ENCODE data around the gene LILRA2. TPM values are rescaled to one million over a fixed set of nuclear protein-coding genes. Genes with fewer than 3 reads are reported as not detected.
"Not testable (repeated sequence)": the region's sequence is repeated elsewhere in the genome, so short reads cannot be mapped to it uniquely, and the experiment has no call there.

Gene LILRA2
- total RNA-seq, 2 donors from 2014 or later = 1.8 TPM; not detected in 1

DNA sequence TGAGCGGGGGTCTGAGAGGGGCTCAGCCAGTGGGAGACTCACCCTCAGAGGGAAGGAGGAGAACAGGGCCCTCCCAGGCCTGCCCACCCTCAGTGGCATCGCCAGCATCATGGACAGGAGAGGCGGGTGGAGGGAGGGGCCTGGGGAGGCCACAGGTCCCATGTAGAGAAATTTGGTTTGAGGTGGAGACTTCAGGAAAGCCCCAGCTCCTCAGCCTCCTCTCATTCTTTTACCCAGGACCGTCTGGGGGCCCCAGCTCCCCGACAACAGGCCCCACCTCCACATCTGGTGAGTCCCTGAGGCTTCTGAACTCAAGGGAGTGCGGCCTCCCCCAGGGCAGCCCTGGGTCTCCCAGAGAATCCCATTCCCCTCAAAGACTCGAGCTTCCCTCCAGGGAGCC, 59.8 kb downstream of the LILRA2 start:
- TF ChIP-seq, protein P1, sequence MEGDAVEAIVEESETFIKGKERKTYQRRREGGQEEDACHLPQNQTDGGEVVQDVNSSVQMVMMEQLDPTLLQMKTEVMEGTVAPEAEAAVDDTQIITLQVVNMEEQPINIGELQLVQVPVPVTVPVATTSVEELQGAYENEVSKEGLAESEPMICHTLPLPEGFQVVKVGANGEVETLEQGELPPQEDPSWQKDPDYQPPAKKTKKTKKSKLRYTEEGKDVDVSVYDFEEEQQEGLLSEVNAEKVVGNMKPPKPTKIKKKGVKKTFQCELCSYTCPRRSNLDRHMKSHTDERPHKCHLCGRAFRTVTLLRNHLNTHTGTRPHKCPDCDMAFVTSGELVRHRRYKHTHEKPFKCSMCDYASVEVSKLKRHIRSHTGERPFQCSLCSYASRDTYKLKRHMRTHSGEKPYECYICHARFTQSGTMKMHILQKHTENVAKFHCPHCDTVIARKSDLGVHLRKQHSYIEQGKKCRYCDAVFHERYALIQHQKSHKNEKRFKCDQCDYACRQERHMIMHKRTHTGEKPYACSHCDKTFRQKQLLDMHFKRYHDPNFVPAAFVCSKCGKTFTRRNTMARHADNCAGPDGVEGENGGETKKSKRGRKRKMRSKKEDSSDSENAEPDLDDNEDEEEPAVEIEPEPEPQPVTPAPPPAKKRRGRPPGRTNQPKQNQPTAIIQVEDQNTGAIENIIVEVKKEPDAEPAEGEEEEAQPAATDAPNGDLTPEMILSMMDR (IDR thresholded peaks at IDR 0.05) = no peak
- no peaks in the 10 kb centered on the region for H3K27me3 ChIP-seq
- no peaks in the 10 kb centered on the region for H3K9me3 ChIP-seq
- no peak overlapping the region for H3K4me3 ChIP-seq
- DNase-seq (ENCODE audit: low spot score) = no peak
- H3K27ac ChIP-seq = no peak overlapping the region
- H3K4me1 ChIP-seq = no peaks in the 10 kb centered on the region
- H3K36me3 ChIP-seq = no peaks in the 10 kb centered on the region

DNA sequence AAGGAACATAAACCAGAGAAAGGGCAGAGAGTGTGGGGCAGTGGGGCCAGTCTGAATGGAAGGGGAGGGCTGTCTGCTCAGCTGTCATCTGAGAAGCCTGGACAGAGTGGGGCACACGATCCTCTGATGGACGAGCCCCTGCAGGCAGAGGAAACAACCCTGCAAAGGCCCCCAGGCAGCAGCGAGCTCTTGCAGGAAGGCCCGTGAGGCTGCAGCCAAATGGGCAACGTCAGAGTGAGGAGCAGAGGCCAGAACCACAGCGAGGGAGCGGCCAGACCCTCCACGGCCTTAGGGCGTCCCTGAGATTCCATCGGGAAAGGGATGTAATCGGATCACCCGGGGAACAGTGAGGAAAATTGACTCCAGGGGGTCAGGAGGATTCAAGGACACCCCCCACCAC, 62.5 kb downstream of the LILRA2 start:
- not testable (repeated sequence) for H3K9me3 ChIP-seq; H3K27me3 ChIP-seq; H3K4me1 ChIP-seq; H3K27ac ChIP-seq; H3K4me3 ChIP-seq; DNase-seq (ENCODE audit: low spot score); H3K36me3 ChIP-seq

DNA sequence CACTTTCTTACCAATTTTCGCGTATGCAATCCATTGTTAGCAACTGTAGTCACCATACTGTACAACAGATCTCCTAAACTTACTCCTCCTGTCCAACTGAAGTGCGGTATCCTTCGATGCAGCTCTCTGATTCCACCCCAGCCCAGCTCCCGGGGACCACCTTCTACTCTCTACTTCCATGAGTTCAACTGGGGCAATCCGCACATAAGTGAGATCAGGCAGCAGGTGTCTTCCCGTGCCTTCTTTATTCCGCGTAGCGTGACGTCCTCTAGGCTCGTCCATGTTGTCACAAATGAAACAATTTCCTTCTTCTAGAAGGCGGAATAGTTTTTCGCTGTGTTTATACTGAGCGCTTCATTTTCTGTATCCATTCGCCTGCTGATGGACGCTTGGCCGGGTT, 65.1 kb downstream of the LILRA2 start:
- DNase-seq (ENCODE audit: low spot score) = no peak
- Histone ChIP-seq H3K36me3 (no peaks in the 10 kb centered on the region), H3K27me3 (no peaks in the 10 kb centered on the region), H3K27ac (no peak overlapping the region), H3K4me3 (no peak overlapping the region), H3K4me1 (no peaks in the 10 kb centered on the region), H3K9me3 (no peaks in the 10 kb centered on the region)
- TF ChIP-seq, protein P1 (IDR thresholded peaks at IDR 0.05) = no peak

Other genes starting within 250 kb of the LILRA2 start
- gene LILRA4, start 234.6 kb upstream of the LILRA2 start, total RNA-seq = not detected
- 1 to 10 TPM; 4.2 to 7.8 TPM for gene LAIR1, start 208.9 kb upstream of the LILRA2 start, total RNA-seq
- gene TTYH1, start 158.3 kb upstream of the LILRA2 start, total RNA-seq = 1 to 10 TPM; 1.7 to 2.7 TPM
- 10 to 100 TPM; 32.1 to 36.4 TPM for gene LENG8, start 124.6 kb upstream of the LILRA2 start, total RNA-seq
- 1 to 10 TPM; 2.1 to 4.9 TPM for gene LENG9, start 110.0 kb upstream of the LILRA2 start, total RNA-seq
- gene CDC42EP5, start 100.5 kb upstream of the LILRA2 start, total RNA-seq = 10 to 100 TPM; 11.4 to 15.2 TPM
- not detected for gene LAIR2, start 71.0 kb upstream of the LILRA2 start, total RNA-seq
- under 1 TPM in 1 of 2 donors, not detected in 1; 0.47 TPM for gene LILRA1, start 19.8 kb downstream of the LILRA2 start, total RNA-seq
- gene LILRB1, start 56.7 kb downstream of the LILRA2 start, total RNA-seq = 1 to 10 TPM in 1 of 2 donors, under 1 TPM in 1; 0.33 to 1.9 TPM
- gene LILRB4, start 89.2 kb downstream of the LILRA2 start, total RNA-seq = 1 to 10 TPM; 2.0 to 5.2 TPM
- gene KIR3DL3, start 150.7 kb downstream of the LILRA2 start, total RNA-seq = not detected
- not detected for gene KIR2DL3, start 164.7 kb downstream of the LILRA2 start, total RNA-seq
- not detected for gene KIR2DL1, start 196.0 kb downstream of the LILRA2 start, total RNA-seq
- not detected for gene KIR2DL4, start 229.8 kb downstream of the LILRA2 start, total RNA-seq
- not detected for gene KIR3DL1, start 242.7 kb downstream of the LILRA2 start, total RNA-seq

Measured in right atrium auricular region (tissue), 2 donors.